Limb (tissue), 2 donors: ENCODE results near the gene B3GALT2.

Experiments used
- DNase-seq, 2 donors: peaks; one replicate each; pipeline ENCODE4 v3.0.0-alpha.2; 2016; ENCODE audit errors: extremely low spot score in 2 of 2

The B3GALT2 gene

GRCh38 chr1:193181985-193182384 is 4.4 kb downstream of the B3GALT2 start:
- DNase-seq = no peak

GRCh38 chr1:193181536-193181935 is 4.9 kb downstream of the B3GALT2 start:
- DNase-seq = no peak

- DNase-seq = no peak
Measured at GRCh38 chr1:193179094-193179493, 7.3 kb downstream of the B3GALT2 start.

GRCh38 chr1:193176788-193177187 is 9.6 kb downstream of the B3GALT2 start:
- no peak for DNase-seq

- DNase-seq = no peak
Measured at GRCh38 chr1:193176113-193176512, 10.3 kb downstream of the B3GALT2 start.

- no peak for DNase-seq
Measured at GRCh38 chr1:193157360-193157759, 29.1 kb downstream of the B3GALT2 start.

GRCh38 chr1:193156822-193157142 is 29.6 kb downstream of the B3GALT2 start:
- no peak for DNase-seq

GRCh38 chr1:193156117-193156821 is 30.1 kb downstream of the B3GALT2 start:
- no peak for DNase-seq

- no peak for DNase-seq
Measured at GRCh38 chr1:193144999-193145398, 41.4 kb downstream of the B3GALT2 start.

- no peak for DNase-seq
Measured at GRCh38 chr1:193144361-193144938, 42.0 kb downstream of the B3GALT2 start.

GRCh38 chr1:193143285-193143684 is 43.1 kb downstream of the B3GALT2 start:
- DNase-seq = peak in 1 of 2 donors; percentile 16

GRCh38 chr1:193142409-193142808 is 44.0 kb downstream of the B3GALT2 start:
- no peak for DNase-seq

- no peak for DNase-seq
Measured at GRCh38 chr1:193141804-193142203, 44.6 kb downstream of the B3GALT2 start.

GRCh38 chr1:193140254-193140653 is 46.2 kb downstream of the B3GALT2 start:
- no peak for DNase-seq

- DNase-seq = no peak
Measured at GRCh38 chr1:193131266-193131860, 55.0 kb downstream of the B3GALT2 start.
